ENCODE data around the gene NTM.
A peak's percentile ranks its signal among the peaks of the same experiment; 100 is the strongest.

The NTM gene

GRCh38 chr11:131690776-131691175 lies 320.4 kb downstream of the NTM start:
- no peak for DNase-seq

DNA sequence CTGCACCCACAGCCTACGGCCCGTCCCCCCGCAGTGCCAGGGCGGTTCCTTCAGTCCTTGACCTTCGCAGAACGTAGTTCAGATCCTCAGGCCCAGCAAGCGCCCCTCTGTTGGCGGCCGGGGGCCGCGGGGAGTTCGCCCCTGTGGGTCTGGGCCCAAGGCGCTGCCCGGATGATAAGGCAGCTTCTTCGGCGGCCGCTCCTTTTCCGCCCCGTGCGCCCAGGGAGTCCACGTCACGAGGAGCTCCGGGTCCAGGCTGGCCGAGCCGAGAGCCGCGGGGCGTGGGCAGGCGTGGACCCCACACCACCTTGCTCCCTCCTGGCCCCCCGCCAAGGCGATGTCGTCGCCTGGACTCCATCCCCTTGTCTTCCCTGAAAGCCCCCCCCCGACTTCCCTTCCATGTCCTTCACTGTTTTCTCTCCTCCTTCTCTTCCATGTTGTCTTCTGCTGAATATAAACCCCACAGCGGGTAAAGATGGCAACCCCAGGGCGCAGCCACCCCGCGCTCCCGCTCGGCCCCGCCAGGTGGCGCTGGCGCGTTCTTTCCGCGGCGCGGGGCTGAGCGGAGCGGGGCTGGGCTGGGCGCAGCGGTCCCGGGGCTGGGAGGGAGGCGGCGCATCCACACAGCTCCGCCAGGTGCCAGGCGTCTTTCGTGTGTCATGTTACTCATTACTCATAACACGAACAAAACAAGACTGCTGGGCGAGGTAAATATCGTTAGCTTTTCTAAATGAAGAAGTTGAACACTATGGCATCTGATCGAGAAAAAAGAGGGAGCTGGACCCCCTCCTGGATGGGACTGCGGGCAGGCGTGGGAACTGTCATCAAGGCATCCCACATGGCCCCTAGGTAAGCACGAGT lies 321.0 kb downstream of the NTM start:
- DNase-seq, result peak; percentile 27

GRCh38 chr11:131692151-131692550 lies 321.7 kb downstream of the NTM start:
- DNase-seq, result no peak

GRCh38 chr11:131692961-131693360 lies 322.5 kb downstream of the NTM start:
- no peak for DNase-seq

DNA sequence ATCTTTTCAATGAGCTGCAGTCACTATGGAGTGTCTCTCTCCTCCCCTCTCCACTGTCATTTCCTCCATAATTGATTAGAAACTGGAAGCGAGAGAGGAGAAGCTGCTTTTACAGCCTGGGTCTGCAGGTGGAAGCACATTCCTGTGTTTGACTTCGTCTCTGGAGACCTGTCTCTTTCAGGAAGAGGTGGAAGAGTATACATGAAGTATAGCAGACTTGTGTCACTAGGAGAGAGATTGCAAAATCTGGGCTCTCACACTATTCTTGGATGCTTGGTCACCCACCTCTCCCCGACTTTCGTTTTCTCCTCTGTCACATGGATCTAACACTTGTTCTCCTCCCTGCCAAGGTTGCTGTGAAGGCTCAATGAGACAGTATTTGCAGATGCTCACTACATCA lies 323.3 kb downstream of the NTM start:
- no peak for DNase-seq

DNA sequence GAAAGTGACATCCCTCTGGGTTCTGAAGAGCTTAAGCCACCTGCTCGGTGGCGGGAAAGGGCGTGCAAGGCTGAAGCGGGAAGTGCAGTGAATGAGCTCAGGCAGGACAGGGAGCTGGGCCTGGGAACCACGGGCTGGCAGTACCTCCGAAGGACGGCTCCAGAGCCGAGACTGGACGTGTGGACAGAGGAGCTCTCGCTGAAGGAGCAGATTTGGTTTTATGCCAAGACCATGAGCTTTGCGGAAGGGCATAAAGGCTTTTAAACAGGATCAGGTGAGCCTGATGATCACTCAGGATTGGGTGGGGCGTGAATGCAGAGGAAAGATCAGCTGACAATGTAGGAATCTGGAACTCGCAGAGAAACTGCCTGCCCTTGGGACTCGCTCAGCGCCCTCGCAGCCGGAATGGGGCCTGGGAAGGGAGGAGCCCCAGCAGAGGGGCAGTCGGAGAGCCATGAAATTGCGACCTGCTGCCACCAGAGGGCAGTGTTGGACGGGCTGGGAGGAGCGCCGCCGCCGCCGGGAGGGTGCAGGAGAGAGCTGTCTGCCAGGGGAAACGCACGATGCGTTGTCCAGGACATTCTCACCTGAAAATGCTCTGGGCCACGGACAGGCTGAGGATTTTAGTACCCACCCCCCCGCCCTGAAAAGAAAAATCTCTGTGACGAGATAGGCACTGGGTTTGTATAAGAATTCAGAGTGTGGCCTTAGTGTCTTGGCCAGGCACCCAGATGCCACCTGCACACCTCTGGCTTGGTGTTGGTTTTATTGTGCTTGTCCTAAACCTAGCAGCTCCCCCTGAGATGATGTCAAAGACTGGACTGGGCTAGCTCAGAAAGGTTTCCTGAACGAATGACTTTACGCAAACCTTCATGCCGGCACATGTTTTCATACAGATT lies 324.4 kb downstream of the NTM start:
- DNase-seq, result peak; percentile 79

- no peak for DNase-seq
These were observed 325.5 kb downstream of the NTM start for GRCh38 chr11:131695889-131696429.

DNA sequence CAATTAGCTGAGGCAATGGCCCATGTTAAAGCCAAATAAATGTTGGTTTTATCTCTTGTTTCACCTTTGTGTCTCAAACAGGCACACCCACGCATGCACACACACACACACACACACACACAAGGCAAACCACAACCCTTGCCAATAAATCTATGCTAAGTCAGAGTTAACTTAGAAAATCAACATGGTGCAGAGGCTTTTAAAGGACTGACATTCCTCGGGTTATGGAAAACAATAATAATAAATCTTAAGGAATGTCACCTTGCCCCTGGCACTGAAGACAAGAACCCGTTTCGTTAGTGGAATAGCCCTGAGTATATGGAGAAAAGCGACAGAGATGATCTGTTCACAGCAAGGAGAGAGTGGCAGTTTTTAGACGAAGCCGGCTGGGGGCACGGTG lies 326.3 kb downstream of the NTM start:
- DNase-seq, result no peak

DNA sequence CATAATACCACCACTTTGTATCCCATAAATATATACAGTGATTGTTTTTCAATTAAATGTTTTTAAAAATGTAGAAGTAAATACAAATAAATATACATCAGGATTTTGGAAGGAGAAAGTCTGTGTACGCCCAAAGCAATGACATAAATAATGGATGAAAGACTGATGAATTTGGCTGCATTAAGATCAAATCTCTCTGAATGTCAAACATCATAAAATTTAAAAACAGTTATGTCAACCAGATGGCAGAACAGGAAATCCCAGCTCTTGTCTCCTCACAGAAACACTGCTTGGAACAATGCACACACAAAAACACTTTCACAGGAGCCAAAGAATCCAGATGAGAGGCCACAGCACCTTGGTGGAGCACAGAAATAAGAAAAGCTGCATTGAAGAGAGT lies 332.9 kb downstream of the NTM start:
- DNase-seq, result no peak

DNA sequence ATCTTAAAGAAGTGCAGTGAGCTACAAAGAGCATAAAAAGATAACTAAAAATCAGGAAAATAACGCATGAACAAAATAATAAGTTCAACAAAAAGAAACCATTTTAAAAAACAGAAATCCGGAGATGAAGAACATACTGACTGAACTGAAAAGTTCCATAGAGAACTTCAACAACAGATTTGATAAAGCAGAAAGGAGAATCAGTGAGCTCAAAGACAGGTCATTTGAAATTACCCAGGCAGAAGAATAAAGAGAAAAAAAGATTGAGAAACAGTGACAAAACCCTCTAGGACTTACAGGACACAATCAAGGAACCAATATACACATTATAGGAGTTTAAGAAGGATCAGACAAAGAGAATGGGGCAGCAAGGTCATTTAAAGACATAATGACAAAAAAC lies 334.3 kb downstream of the NTM start:
- no peak for DNase-seq

- no peak for DNase-seq
These were observed 340.1 kb downstream of the NTM start for GRCh38 chr11:131710511-131710910.

GRCh38 chr11:131712897-131713296 lies 342.5 kb downstream of the NTM start:
- no peak for DNase-seq

GRCh38 chr11:131713529-131714134 lies 343.2 kb downstream of the NTM start:
- DNase-seq, result no peak

GRCh38 chr11:131717616-131718015 lies 347.2 kb downstream of the NTM start:
- no peak for DNase-seq

GRCh38 chr11:131723088-131723487 lies 352.7 kb downstream of the NTM start:
- DNase-seq, result no peak

DNA sequence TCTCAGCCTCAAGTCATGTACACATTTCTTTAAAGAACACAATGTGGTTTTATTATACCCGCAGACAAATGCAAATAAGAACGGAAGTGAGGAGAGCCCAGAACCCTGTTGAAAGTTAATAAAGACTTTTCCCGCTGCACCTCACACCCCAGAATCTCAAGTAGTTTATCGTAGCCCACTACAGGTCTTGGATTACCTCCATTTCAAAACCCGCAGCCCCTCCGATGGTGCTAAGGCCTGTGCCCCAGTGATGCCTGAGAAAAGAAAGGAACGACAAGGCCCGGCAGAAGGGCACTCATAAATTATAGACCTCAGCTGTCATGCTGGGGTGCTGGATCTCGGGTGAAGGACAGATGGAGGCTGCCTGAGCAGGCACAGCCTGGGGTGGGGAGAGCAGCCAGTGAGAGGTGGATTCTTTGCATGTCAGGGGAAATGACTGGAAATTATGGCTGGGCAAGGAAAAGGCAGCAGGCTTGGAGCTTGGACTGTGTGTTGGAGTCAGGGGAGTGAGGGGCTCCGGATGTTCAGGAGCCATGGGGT lies 354.1 kb downstream of the NTM start:
- DNase-seq, result no peak

GRCh38 chr11:131734871-131735270 lies 364.5 kb downstream of the NTM start:
- DNase-seq, result no peak

DNA sequence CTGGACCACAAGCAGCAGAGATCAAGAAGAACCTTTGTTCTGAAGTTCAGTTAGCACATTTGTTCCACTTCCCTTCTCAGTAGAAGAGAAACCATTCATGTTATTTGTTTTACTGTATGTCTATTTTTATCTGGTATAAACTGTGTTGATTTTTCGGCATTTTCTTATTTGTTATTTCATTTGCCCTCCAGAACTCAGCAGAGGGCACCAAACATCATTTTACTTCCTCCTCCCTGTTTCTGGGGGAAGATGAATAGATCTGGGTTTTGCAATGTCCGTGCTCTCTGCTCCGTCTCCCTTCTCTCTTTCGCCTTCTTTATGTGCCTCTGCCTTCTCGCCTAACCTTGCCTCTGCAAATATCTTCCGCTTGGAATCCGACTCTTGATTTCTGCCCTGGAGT lies 366.9 kb downstream of the NTM start:
- no peak for DNase-seq

GRCh38 chr11:131739243-131739882 lies 368.9 kb downstream of the NTM start:
- DNase-seq, result no peak

- no peak for DNase-seq
These were observed 374.4 kb downstream of the NTM start for GRCh38 chr11:131744847-131745246.

DNA sequence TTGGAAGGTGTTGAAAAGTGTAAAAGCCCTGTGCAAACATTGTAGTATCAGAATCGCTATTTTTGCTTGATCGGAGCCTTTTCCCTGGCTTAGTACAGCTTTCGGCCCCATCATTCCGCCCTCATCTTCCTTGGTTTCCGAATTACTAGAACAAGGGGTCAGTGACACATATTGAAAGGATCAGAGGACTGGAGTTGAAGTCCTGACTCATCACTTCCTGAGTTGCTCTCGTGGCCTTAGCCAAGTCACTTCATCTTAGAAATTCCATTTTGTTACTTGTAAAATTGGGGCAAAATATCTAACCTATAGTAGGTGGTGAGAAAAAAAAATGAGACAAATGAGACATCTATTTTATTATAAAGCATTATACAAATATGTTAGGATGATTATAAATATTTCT lies 375.0 kb downstream of the NTM start:
- DNase-seq, result peak; percentile 43

DNA sequence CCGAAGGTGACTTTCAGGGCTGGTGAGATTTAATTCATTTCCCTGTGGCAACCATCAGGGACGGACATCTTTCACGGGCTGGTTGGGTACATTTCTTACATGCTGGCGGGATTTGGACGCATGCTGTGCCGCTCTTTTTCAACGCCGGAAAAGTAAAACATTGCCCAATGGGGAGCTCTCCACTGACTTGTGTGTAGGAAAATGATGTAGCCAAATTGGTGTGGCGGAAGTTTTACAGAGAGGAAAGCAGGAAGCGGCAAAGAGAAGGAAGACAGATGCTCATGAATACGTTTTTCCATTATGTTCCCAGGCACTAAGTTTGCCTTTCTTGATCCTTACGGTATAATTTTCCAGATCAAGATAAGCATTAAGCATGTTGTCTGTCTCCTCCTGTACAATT lies 375.8 kb downstream of the NTM start:
- DNase-seq, result no peak
